Stomach (tissue), 4 donors: Measurements from ENCODE around the gene SCAMP2.

Experiments
- CTCF ChIP-seq, 7 experiments: fragments of 450-650 bp in 4 of 7; fragments of 200-600 bp in 3 of 7; sonication (generic) in 3 of 7; IDR thresholded peaks; one replicate each; pipeline ENCODE4 v1.5.1; 2016 to 2019; ENCODE audit warnings: antibody characterized with exemption in 7 of 7, control low read depth in 2 of 7, mild to moderate bottlenecking in 1 of 7
- POLR2A ChIP-seq, 4 donors: fragments of 450-650 bp; IDR thresholded peaks; one replicate each; pipeline ENCODE4 v1.6.1; 2016; ENCODE audit warnings: antibody characterized with exemption in 4 of 4, control low read depth in 2 of 4, mild to moderate bottlenecking in 1 of 4, moderate library complexity in 1 of 4

- no peak for TF ChIP-seq CTCF (IDR thresholded peaks at IDR 0.05)
- TF ChIP-seq POLR2A (IDR thresholded peaks at IDR 0.05): no peak
Observed at GRCh38 chr15:74870436-74871215, 2.5 kb downstream of the SCAMP2 start.
